ES-I3 (cell line): ENCODE data around the gene ANKRD34A.

ENCODE experiments used
- H3K36me3 ChIP-seq: 2 replicates; pipeline ENCODE4 v1.6.1; 2013; ENCODE audit warnings: mild to moderate bottlenecking, low read length, control low read depth, moderate library complexity; ENCODE audit not compliant: insufficient read depth
- H3K4me1 ChIP-seq: 2 replicates; pipeline ENCODE4 v1.6.1; 2013; ENCODE audit warnings: mild to moderate bottlenecking, control low read depth, low read length; ENCODE audit not compliant: insufficient read depth
- H3K9ac ChIP-seq: 2 replicates; pipeline ENCODE4 v1.6.1; 2013; ENCODE audit warnings: low read depth, mild to moderate bottlenecking, low read length, moderate library complexity
- H3K9me3 ChIP-seq: 2 replicates; pipeline ENCODE4 v1.6.1; 2013; ENCODE audit warnings: mild to moderate bottlenecking, low read length, moderate library complexity; ENCODE audit not compliant: control insufficient read depth, insufficient read depth

Gene ANKRD34A

GRCh38 chr1:145963265-145964019 is 933 bp downstream of the ANKRD34A start:
- no peaks in the 10 kb centered on the region for H3K9me3 ChIP-seq
- H3K4me1 ChIP-seq: peaks cover 6% of the 10 kb centered on the region
- peak overlapping the region; percentile 68; the same call in 1 of the 2 replicates for H3K9ac ChIP-seq

GRCh38 chr1:145962157-145963102 is 1.9 kb downstream of the ANKRD34A start:
- Histone ChIP-seq H3K36me3 (no peaks in the 10 kb centered on the region), H3K9me3 (no peaks in the 10 kb centered on the region), H3K4me1 (peaks cover 10% of the 10 kb centered on the region), H3K9ac (peak overlapping the region; percentile 86; the same call in 1 of the 2 replicates)

More at GRCh38 chr1:145963265-145964019, 933 bp downstream of the ANKRD34A start:
- H3K36me3 ChIP-seq: no peaks in the 10 kb centered on the region

- H3K4me1 ChIP-seq: peaks cover 10% of the 10 kb centered on the region
- H3K9me3 ChIP-seq: no peaks in the 10 kb centered on the region
- no peaks in the 10 kb centered on the region for H3K36me3 ChIP-seq
- peak overlapping the region; percentile 86; the same call in 1 of the 2 replicates for H3K9ac ChIP-seq
Observed at GRCh38 chr1:145961425-145962156, 2.8 kb downstream of the ANKRD34A start.

DNA sequence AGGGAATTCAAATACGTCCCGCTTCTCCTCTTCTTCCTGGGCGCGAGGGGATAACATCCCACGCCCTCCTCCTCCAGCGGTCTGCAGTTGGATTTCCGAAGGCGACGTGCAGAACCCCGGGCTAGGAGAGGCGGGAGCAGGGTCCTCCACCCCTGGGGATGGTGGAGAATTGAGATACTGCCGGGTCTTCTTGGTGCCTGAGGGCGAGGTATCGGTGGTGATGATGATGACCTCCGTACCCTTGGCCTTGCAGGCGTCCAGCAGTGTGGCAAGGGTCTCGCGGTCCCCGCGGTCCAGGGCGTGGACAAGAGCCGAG is 3.3 kb downstream of the ANKRD34A start:
- H3K9me3 ChIP-seq: no peaks in the 10 kb centered on the region
- H3K4me1 ChIP-seq: peaks cover 10% of the 10 kb centered on the region
- H3K36me3 ChIP-seq: no peaks in the 10 kb centered on the region
- H3K9ac ChIP-seq: peak overlapping the region; percentile 86

DNA sequence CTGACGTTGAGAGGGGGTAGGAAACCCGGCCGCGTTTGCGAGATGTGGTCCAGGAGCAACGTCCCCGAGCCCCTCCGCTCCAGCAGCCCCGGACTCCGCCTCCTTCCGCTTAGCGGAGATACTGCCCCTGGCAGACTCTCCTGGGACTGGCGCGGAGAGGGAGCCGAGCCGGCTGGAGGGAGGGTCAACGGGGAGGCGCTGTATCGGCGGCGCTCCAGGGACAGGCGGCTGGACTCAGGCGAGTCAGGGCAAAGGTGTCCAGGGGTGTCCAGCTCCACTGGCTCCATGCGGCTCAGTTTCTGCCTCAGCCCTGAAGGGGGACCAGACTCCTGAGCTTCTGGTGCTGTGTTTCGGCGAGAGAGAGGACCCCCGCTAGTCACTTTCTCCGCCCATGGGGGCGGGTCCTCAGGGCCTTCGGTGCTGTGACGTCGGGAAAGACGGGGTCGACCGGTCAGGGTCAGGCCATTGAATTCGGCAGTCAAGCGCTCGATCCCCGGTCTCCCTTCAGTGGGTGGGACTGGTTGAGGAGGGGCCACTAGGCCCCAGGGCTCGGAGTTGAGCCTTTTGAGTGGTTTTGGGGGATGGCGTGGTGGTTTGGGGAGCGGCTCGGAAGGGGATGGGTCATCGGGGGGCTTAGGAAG is 3.8 kb downstream of the ANKRD34A start:
- H3K9ac ChIP-seq: peak overlapping the region; percentile 86
- H3K4me1 ChIP-seq: peaks cover 10% of the 10 kb centered on the region
- no peaks in the 10 kb centered on the region for H3K36me3 ChIP-seq
- no peaks in the 10 kb centered on the region for H3K9me3 ChIP-seq

DNA sequence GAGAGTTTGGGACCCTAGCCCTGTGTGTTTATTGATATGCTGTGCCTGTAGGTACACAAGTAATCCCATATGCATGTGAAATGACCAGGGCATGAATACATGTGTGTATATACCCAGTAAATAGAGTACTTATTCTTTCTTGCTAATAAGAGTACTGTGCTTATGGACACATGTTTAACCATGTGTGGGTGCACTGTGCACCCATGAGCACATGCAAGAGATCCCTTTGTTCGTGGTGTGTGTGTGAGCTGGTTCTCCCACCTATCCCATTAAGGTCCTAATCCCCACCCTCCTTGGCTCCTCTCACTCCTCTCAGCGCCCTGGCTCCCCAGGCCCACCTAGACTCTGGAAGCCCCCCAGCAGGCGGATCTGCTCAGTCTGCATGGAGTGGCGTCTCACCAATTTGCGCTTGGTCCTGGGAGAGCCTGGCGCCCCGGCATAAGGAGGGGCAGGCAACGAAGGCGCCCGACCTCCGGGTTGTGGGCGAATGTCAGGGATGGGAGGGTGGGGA is 4.4 kb downstream of the ANKRD34A start:
- Histone ChIP-seq H3K9ac (peak overlapping the region; percentile 86), H3K4me1 (peaks cover 10% of the 10 kb centered on the region), H3K9me3 (no peaks in the 10 kb centered on the region), H3K36me3 (no peaks in the 10 kb centered on the region)

DNA sequence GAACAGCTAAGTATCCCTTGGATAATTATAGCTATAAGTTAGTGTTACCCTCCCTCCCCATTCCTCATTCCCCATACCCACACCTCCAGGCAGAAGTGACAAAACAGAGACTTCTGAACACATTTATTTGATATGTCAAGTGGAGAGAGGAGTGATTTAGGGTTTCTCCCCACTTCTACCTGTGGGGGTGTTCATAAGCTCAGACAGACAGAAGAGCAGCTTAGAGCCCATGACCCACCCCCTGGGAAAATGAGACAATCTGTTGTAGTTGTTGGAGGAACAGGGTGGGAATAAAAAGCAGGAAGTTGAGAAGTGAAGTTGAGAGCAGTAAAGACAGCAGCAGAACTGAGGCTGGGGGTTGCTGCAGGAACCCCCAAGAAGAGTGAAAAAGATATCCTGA is 5.0 kb downstream of the ANKRD34A start:
- Histone ChIP-seq H3K9ac (no peak overlapping the region), H3K9me3 (no peaks in the 10 kb centered on the region), H3K36me3 (no peaks in the 10 kb centered on the region), H3K4me1 (peaks cover 10% of the 10 kb centered on the region)

DNA sequence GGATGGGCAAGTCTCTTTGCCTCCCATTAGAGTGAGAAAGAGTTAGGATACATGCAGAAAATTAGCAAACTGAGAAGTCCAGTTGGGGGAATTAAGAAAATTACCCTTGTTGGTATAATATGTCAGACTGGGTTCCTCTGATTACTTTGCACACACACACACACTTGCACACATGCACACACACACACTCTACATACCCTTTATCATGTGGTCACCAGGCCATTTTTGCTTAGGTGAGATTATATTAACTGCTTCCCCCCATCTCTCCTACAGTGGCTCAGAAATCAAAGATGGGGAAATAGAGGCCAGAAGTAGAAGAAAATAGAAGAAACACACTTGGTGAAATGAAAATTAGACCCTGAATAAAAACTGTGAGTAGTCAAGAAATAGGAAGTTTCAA is 5.6 kb downstream of the ANKRD34A start:
- Histone ChIP-seq H3K9me3 (no peaks in the 10 kb centered on the region), H3K36me3 (no peaks in the 10 kb centered on the region), H3K4me1 (peaks cover 10% of the 10 kb centered on the region), H3K9ac (no peak overlapping the region)

DNA sequence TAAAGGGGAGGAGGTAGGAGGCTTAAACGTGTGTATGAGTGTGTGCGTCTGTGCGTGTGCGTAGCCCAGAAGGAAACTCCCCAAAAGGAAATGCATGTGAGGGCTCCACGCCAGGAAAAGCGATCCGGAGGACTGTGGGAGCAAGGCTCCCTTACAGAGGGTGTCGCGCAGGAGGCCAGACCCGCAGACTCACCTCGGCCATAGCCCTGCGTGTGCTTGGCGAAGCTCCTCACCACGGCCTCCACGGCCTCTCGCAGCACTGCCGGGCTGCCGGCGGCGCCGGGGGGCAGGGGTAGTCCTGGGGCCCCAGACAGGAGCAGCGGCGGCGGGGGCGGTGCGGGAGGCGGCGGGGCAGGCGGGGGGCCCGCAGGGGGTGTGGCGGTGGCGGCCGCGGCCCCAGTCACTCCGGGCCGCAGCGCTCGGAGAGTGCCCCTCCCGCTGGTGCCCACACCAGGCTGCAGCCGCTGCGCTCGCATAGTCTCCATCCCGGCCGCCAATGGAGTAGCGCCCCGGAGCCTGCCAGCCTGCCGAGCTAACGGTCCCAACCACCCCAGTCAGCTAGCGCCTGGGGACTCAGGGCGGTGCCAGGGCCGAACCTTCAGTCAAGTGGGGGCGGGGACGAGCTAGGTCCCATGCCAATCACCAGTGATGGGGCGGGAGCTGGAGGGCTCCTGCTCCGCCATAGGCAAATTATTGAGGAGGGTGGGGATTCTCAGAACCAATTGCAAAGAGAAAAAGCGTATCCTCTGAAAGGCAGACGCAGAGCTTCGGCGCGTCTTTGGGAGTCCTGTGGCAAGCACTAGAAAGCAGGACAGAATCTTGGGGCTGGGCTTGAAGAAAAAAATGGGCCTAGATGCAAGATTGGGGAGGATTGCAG is 6.7 kb downstream of the ANKRD34A start, which contains the start of gene LIX1L:
TSS of gene LIX1L (minus strand) at position 575 of the 877 bp plus-strand sequence. CDS start at position 485, 90 bp downstream.
- Histone ChIP-seq H3K36me3 (no peaks in the 10 kb centered on the region), H3K4me1 (peaks cover 7% of the 10 kb centered on the region), H3K9ac (peak within 1 kb of the TSS; percentile 68), H3K9me3 (no peaks in the 10 kb centered on the region)

DNA sequence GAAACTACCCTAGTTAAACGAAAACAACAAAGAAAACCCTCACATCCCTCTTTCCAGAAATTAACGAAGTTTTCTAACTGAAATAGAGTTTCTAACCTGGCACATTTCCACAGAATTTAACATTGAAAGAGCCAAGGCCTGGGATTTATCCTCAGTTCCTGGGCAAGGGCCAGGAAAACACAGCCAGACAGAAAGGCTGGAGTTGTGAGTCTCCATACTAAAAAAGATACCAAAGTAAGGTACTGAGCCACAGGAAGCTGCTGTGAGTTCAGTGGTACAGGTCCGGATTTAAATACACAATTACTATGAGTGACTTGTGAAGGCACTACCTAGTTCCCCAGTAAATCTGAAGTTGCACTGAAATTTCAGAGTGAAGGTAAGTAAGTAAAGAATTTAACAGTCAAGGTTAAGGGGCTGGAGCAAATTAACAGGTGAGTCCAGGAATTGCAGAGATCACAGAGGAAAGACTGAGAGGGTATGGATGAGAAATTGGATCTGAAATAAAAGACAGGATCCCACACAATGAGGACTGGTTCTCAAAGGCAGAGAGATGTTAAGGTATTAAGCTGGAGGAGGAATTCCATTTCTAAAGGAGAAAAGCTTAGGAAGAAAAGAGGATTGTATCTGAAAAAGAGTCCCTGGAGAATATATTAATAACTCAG is 7.5 kb downstream of the ANKRD34A start:
- Histone ChIP-seq H3K9ac (peak overlapping the region; percentile 68), H3K36me3 (no peaks in the 10 kb centered on the region), H3K4me1 (peaks cover 7% of the 10 kb centered on the region), H3K9me3 (no peaks in the 10 kb centered on the region)

DNA sequence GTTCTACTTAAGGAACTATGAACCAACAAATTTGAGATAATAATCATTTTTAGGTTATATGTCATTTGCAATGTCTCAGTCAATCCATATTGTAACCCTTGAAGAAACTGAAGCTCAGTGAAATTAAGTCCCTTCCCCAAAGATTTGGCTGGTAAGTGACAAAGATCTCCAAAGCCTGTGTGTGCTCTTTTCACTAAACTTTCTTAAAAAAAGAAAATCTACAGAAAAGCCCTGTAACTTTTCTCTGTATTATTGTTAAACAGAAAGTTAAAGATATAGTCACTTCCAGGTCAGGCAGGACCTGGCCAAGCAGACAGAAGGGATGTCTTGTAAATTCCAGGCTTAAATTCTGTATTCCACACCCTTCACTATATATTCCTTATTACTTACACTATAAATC is 8.0 kb downstream of the ANKRD34A start:
- Histone ChIP-seq H3K9ac (peak overlapping the region; percentile 68; the same call in 1 of the 2 replicates), H3K4me1 (peaks cover 7% of the 10 kb centered on the region), H3K36me3 (no peaks in the 10 kb centered on the region), H3K9me3 (no peaks in the 10 kb centered on the region)

DNA sequence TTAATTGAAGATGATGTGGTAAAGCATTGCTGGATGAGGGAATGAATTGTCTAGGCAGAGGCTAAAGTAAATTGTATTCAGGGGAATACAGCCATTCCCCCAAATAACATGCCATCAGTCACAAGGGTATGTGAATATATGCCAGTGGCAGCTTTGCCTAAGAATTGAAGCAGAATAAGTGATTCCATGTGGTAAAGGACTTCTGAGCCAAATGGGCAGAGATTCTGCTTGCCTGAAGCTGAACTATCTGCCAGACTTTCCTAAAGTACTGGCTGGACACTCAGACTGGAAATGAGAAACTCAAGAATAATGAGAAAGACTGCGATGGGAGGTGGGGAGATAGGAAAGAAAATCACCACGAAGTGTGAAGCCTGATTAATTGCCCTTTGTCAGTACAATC is 8.9 kb downstream of the ANKRD34A start:
- peak overlapping the region; percentile 6; the same call in 1 of the 2 replicates for H3K9ac ChIP-seq
- no peaks in the 10 kb centered on the region for H3K9me3 ChIP-seq
- peaks cover 10% of the 10 kb centered on the region for H3K4me1 ChIP-seq
- no peaks in the 10 kb centered on the region for H3K36me3 ChIP-seq
